ENCODE data around the gene ARHGAP24. TPM values are rescaled to one million over a fixed set of nuclear protein-coding genes. Genes with fewer than 3 reads are reported as not detected.
A peak's percentile ranks its signal among the peaks of the same experiment; 100 is the strongest.

Gene ARHGAP24
- total RNA-seq, 2 donors from 2014 or later, result 30.2 to 38.3 TPM

DNA sequence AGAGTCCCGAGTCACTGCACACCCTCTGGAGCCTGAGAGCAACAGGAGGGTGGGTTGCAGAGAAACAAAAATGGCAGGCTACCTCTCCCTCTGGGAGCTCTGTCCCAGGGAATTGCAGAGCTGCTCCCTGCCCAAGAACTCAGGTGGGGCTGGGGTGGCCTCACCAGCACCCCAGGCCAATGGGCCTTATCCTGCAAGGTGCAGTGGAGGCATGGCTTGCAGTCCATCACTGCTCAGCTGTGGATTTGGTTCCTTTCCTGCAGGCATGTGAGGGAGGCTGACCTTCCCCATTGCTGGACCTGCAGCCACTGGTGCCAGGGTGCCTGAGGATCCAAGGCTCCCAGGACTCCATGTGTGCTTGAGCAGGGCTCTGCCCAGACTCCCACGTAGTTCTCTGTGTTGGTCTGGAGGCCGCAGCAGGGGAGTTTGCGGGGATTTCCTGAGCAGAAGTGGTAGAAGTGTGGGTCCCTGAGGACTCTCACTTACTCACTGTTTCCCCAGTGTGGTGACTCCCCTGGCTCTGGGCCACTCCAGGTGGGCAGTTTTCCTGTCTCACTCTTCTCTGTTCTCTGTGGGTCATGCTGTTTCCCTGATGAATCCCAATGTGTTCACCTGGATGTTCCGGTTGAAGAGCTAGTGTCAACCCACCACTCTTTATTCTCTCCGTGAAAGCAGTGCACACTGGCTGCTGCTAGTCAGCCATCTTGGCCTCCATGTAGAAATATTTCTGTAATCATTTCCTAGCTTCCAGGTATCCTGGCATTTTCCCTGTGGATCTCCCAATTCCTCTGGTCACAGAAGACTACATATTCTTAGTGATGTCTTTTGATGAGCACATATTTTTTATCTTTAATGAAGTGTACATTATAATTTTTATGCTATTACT is 82.3 kb downstream of the ARHGAP24 start:
- ATAC-seq, result peak in 1 of 2 donors; percentile 26
- intact Hi-C loops (cut with DNase I), result loop anchor here in 1 of 2 donors (10.0 kb wide), 1 partner anchor 412 kb away; no protein-coding TSS in a partner anchor

DNA sequence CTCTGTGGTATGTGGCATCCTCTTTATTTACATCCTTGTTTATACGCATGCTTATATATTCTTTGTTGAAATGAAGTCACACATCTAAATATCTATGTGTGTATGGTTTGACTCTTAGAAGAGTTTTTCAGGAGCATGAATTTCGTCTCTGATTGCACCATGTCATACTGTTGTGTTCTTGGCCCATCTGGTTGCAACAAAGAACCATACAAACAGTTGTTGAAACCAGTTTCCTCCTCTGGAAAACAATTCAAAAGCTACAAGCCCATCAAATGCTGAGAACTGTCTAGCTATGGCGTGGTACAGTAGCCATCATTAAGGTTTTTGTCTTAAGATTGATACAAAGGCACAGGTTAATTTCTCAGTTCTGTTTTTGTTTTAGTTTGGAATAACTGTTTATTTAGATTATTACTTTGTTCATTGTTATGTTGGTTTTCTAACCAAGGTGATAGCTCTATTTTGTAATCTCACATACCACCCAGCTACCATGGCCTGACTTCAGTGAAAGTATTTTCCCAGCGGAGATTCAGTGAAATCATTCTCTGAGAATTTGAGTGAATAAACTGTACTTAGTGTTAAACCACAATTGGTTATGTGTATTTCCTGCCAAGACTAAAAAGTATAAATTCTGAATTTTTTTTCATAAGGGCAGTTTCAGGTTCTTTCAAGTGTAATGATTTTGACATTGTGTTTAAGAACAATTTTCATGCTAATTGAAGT is 91.0 kb downstream of the ARHGAP24 start:
- DNase-seq (no peak), ATAC-seq (no peak)
- intact Hi-C loops (cut with DNase I), result no loop called here

More for the DNA sequence above, 82.3 kb downstream of the ARHGAP24 start:
- DNase-seq, result no peak

DNA sequence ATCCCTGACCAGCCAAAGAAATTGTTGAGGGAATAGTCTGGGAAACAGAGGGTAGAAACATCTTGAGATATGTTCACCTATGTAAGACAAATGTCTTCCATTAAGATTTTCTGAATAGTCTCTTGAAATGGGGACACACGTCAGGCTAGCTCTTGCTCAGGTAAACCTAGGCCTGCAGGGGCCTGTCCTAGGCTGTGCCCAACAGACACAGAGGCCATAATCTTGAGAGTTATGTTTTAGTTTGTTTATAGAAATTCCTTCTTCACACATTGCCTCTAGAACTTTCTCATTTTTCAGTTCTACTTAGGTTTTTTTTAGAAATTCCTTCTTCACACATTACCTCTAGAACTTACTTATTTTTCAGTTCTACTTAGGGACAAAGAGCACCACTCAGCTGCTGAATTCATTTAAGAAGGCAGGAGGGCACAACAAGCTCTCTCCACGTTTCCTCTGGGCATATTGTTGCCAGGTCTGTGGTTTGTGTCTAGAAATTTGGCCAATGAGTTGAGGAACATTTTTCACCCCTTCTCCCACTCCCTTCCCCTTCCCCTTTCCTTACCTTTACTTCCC is 94.9 kb downstream of the ARHGAP24 start:
- no peak for ATAC-seq
- DNase-seq, result no peak
- intact Hi-C loops (cut with DNase I), result no loop called here

DNA sequence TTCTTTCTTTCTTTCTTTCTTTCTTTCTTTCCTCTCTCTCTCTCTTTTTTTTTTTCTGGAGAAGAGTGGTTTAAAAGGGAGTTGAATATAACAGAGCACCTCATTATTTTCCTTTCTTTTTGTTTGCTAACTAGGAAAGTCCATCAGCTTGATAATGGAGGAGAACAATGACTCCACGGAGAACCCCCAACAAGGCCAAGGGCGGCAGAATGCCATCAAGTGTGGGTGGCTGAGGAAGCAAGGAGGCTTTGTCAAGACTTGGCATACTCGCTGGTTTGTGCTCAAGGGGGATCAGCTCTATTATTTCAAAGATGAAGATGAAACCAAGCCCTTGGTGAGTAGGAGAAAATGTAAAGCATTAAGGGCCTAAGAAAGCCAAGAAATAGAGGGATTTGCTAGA is 95.4 kb downstream of the ARHGAP24 start:
- intact Hi-C loops (cut with DNase I), result no loop called here
- ATAC-seq, result no peak
- DNase-seq, result no peak

DNA sequence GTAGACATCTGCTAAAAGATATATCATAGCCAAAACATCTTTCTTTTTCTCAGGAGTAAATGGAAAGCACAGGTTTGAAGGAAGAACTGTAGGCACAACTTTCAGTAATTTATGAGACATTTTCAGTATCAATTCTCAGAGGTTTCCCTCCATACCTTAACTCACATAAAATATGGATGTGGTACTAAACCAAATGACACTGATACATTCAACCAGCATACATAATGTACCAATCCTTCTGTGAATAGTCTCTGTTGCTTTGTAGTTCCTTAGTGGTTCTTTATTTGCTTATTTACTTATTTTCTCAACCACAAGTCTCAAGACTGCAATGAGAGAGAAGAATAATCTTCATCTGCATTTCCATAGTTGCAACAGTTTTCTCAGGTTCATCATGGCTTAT is 96.1 kb downstream of the ARHGAP24 start:
- ATAC-seq, result no peak
- no peak for DNase-seq
- intact Hi-C loops (cut with DNase I), result no loop called here

DNA sequence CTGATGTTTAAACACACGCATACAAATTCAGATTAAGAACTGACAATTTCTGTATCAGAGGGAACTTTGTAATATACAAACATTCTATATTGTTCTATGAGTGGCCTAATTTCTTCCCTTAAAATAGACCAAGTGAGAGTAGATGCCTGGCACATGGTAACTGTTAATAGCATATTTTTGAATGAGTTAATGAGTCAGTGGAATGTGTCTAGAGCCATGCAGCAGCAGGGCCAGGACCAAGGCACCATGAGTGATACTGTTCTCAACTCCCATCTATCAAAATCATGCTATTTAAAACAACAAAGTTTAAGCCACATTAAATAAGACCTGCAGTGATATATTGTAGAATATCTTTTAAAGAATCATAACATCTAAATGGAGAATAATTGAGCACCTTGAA is 98.3 kb downstream of the ARHGAP24 start:
- intact Hi-C loops (cut with DNase I), result no loop called here
- ATAC-seq (peak; percentile 41 to 82), DNase-seq (no peak)

DNA sequence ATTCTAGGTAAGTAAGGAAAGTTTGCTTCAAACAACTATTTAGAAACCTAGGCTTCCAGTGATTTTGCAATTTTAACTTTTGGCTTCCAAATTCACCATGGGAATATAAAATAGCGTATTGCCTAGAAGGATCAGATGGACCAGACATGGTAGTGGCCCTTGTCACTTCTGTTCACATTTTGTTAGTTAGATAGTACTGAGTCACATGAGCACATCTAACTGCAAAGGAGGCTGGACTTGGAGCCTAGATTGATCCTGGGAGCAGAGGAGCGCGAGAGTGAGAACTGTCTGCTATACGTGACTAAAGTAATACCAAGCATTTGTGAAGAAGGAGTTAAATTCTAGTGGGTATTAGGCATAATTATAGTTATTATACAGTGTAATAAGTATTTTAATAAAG is 102.4 kb downstream of the ARHGAP24 start:
- DNase-seq (no peak), ATAC-seq (no peak)
- intact Hi-C loops (cut with DNase I), result no loop called here

DNA sequence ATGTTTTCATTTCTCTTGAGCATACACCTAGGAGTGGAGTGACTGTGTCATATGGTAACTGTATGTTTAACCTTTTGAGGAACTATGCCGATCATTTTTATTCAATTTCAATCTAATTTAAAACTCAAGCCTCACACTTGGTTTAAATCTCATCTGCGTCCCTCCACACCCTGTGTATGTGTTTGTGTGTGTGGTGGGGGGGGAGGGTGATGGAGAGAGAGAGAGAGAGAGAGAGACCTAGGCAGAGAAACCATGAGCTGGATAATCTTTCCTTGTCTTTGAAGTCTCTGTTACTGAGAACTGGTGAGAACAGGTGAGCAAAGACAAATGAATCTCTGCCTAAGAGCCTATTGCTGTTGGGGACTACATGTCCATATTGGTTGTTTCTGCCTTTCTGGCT is 105.0 kb downstream of the ARHGAP24 start:
- DNase-seq (no peak), ATAC-seq (no peak)
- intact Hi-C loops (cut with DNase I), result no loop called here

GRCh38 chr4:85580489-85580888 is 105.5 kb downstream of the ARHGAP24 start:
- no peak for ATAC-seq
- intact Hi-C loops (cut with DNase I), result no loop called here
- no peak for DNase-seq

DNA sequence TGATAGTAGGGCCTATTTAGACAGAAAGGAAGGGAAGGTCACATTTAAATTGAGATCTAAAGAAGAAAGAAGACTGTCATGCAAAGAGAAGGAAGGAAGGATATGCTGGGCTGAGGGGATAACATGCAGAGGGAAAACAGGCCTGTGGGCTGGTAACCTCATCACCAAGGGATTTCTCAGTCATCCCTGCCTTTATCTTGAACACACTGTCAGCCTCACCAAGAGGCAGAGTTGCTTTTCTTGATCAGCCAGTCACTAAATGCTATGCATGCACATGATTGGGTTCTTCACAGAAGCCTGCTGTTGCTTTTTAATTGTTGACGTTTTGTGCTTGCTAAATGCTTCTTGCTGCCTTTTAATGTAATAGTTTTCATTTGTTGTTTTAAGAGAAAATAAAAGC is 113.0 kb downstream of the ARHGAP24 start:
- DNase-seq, result no peak
- ATAC-seq, result no peak
- intact Hi-C loops (cut with DNase I), result no loop called here

DNA sequence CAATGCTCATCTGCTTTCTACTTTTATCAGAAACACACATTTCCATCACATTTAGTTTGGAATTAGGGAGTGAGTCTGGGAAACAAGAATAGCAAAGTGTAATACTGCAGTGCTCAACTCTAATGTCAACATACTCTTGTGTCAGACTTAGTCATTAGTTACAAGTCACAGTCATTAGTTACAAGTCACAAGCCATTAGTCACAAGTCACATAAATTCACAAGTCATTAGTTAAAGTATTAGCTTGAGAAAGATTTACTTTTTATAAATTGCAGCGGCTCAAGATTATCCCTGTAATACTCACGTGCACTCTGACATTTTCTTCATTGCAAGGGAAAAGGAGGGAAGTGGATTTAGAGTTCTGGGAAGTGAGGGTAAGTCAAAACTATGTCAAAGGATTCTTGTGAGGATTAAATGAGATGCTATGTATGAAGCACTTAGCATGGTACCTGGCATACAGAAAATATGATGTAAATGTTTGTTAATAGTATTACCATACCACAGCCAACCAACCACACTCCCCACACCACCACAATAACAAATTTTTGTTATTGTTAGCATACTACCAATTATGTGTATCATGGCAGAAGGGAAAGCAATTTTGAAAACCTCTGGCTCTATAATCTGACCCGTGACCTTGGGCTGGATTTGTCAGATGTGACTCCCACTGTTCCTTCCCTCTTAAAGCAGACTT is 116.6 kb downstream of the ARHGAP24 start:
- ATAC-seq (no peak), DNase-seq (no peak)
- intact Hi-C loops (cut with DNase I), result loop anchor here in 1 of 2 donors (10.0 kb wide), 1 partner anchor 153 kb away; no protein-coding TSS in a partner anchor

- intact Hi-C loops (cut with DNase I), result loop anchor here in 1 of 2 donors (10.0 kb wide), 1 partner anchor 150 kb away; no protein-coding TSS in a partner anchor
- no peak for DNase-seq
- peak; percentile 60 to 82 for ATAC-seq
These were observed 120.3 kb downstream of the ARHGAP24 start for GRCh38 chr4:85595098-85595775.

GRCh38 chr4:85595796-85596559 is 121.0 kb downstream of the ARHGAP24 start:
- ATAC-seq (peak; percentile 49 to 60), DNase-seq (no peak)
- intact Hi-C loops (cut with DNase I), result loop anchor here in 1 of 2 donors (10.0 kb wide), 1 partner anchor 149 kb away; no protein-coding TSS in a partner anchor

DNA sequence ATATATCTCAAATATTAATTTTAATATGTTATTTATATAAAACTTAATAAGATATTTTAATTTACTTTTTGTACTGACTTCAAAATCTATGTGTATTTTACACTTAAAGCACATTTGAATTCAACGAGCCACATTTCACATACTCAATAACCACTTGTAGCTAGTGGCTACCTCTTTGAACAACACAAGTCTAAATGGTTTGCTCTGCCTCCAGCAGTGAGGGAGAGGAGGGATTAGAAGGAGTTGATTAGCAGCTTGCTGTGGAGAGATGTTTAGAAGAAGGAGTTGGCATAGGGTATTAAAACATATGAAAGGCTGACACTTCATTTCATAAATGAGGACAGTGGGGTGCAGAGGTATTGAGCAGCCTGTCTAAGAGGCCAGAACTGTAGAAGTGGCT is 124.0 kb downstream of the ARHGAP24 start:
- ATAC-seq (no peak), DNase-seq (no peak)
- intact Hi-C loops (cut with DNase I), result loop anchor here in 1 of 2 donors (10.0 kb wide), 1 partner anchor 146 kb away; no protein-coding TSS in a partner anchor

GRCh38 chr4:85600501-85600900 is 125.6 kb downstream of the ARHGAP24 start:
- intact Hi-C loops (cut with DNase I), result no loop called here
- ATAC-seq, result no peak
- no peak for DNase-seq

GRCh38 chr4:85603437-85604336 is 128.7 kb downstream of the ARHGAP24 start:
- DNase-seq (no peak), ATAC-seq (peak in 1 of 2 donors; percentile 37)
- intact Hi-C loops (cut with DNase I), result no loop called here

DNA sequence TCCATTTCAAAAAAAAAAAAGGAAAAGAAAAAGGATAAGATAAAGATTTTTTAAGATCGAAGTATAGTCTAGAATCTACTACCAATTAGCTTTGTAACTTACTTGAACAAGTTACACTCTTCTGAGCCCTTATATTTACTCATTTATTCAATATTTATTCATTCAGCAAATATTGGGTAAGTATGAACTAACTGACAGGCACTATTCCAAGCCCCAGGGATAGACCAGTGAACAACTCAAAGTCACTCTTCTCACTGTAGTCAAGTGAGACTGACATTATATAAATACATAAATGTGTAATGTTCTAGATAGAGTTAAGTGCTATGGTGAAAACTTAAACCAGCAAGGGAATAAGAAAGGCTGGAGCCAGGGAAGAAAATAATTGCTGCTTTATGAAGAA is 131.6 kb downstream of the ARHGAP24 start:
- intact Hi-C loops (cut with DNase I), result no loop called here
- ATAC-seq (no peak), DNase-seq (no peak)

Measured in left cardiac atrium (tissue), 4 donors.